HG02870 (cell line): ENCODE results near the gene SYMPK.
"Not testable (repeated sequence)": the region's sequence is repeated elsewhere in the genome, so short reads cannot be mapped to it uniquely, and the experiment has no call there.

Experiments
- ATAC-seq: cut with Tn5 transposase; IDR thresholded peaks from one replicate; pipeline ENCODE4 v1.9.1; 2021; ENCODE audit warnings: mild to moderate bottlenecking, moderate library complexity; ENCODE audit not compliant: unreplicated experiment

The SYMPK gene

GRCh38 chr19:45870798-45871197 is 7.9 kb upstream of the SYMPK start:
- no peak for ATAC-seq

DNA sequence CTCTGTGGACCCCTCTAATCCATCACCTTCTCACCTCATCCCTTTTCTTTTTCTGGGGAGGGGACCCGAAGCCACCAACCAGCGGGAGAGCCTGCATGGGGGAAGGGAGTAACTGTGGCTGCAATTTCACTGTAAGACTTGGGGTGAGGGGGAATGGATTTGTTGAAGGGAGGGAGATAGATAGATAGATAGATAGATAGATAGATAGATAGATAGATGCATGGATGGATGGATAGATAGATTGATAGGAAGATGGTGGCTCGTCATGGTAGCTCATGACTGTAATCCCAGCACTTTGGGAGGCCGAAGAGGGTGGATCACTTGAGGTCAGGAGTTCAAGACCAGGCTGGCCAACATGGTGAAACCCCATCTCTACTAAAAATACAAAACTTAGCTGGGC is 4.3 kb upstream of the SYMPK start:
- ATAC-seq = not testable (repeated sequence)

GRCh38 chr19:45866400-45867176 is 3.6 kb upstream of the SYMPK start:
- ATAC-seq = no peak

- ATAC-seq = no peak
These were observed 2.5 kb upstream of the SYMPK start for GRCh38 chr19:45865269-45865948.

DNA sequence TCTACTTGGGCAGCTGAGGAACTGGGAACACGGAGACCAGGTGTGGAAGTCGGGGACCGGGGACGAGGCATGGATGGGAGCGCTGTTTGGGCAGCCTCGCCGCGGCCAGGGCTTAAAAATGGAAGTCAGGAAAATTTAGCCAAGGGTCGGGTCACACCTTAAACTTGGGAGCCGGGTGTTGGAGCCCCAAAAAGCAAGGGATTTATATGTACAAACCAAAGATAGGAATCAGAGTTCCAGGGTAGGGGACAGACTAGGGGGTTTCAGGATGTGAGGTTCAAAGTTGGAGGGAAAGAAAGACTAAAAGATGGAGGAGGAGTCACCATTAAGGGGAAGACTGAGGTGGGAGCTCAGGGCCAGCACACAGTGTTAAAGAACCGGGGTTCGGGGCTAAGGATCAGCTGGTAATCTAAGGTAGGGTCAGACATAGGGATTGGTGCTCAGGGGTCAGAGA is 1.7 kb upstream of the SYMPK start:
- ATAC-seq = no peak

GRCh38 chr19:45863840-45864628 is 1.1 kb upstream of the SYMPK start, which contains the start of gene FOXA3:
Gene FOXA3 (plus strand): TSS chr19:45864326. CDS start chr19:45864457, 131 bp downstream.
- no peak for ATAC-seq

DNA sequence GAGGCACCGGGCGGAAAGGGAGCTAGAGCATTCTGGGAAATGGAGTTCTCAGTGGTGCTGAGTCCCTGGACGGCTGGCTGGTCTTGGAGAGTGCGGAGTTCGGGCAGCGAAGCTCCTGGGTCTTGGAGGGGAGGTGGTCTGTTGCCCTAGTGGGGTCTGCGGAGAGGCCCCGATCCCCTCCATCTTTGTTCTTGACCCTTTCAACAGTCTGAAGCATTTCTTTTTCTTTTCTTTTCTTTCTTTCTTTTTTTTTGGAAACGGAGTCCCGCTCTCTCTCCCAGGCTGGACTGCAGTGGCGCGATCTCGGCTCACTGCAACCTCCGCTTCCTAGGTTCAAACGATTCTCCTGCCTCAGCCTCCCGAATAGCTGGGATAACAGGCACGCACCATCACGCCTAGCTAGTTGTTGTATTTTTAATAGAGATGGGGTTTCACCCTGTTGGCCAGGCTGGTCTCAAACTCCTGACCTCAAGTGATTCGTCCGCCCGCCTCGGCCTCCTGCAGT is 440 bp upstream of the SYMPK start:
- ATAC-seq = no peak

GRCh38 chr19:45862271-45862563 is 730 bp downstream of the SYMPK start:
- no peak for ATAC-seq

DNA sequence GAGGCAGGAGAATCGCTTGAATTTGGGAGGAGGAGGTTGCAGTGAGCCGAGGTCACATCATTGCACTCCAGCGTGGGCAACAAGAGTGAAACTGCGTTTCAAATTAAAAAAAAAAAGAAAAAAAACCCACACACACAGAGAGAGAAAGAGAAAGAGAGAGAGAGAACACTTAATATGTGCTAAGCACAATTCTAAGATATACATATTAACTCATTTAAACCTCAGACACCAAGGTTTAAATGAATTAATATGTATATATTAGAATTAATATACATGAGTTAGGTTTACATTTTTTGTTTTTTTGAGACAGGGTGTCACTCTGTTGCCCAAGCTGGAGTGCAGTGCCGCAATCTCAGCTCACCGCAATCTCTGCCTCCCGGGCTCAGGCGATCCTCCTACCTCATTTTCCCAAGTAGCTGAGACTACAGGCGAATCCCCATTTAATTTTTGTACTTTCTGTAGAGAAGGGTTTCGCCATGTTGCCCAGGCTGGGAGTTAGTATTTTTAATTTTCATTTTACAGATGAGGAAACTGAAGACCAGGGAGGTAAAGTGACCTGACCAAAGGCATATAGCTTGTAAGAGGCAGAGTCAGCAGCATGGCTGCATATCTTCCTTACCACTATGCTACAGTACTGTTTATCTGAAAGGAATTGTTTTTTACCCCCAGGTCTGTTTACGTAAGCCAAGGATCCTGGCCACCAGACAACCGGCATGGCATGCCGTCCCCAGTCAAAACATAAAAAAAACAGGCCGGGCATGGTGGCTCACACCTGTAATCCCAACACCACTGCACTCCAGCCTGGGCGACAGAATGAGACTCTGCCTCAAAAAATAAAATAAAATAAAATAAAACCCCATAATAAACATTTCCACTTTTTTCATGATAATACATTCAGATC is 2.3 kb downstream of the SYMPK start:
- no peak for ATAC-seq

DNA sequence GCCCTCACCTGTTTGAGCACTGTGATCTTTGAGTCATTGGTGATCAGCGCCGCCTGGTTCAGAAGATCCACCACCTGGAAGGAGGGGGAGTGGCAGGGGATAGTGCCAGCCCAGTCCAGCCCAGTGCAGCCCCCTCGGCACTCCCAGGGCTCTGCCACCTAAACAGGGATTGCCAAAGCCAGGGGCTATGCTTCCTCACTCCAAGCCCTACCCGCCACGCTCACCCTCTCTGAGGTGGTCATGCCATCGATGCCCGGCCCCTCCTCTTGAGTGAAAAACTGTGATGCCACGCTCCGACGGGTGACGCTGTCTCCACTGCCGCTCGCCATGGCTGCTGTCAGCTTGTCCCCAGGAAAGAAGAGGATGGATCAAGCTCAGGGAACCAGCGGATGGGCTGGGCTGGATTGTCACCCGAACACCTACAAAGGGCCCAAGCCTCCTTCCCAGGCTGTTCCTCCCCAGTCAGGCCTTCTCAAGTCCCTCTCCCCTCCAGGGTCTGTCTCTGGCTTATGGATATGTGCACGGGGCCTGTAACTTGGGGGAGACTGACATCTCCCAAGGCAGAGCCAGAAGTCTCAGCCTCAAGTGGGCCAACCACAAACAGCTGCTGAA is 8.7 kb downstream of the SYMPK start:
- ATAC-seq = no peak

GRCh38 chr19:45852983-45853382 is 10.0 kb downstream of the SYMPK start:
- ATAC-seq = no peak

- ATAC-seq = no peak
These were observed 10.7 kb downstream of the SYMPK start for GRCh38 chr19:45852145-45852750.

DNA sequence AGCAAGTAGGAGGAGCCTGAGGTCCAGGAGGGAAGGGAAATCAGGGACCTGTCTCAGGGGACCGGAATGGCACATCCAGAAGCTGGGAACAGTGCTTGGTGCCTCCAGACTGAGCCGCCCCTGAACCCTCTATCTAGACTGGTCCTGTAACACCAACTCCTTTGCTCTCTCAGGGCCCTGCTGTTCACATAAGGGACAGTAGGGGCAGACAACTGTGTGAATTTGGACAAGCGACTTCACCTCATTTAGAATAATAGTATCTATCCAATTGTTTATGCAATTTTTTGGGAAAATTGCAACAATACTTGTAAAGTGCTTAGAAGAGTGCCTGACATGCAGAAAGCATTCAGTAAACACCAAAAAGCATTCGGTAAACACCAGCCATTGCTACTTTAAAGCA is 14.0 kb downstream of the SYMPK start:
- ATAC-seq = no peak

- no peak for ATAC-seq
These were observed 15.3 kb downstream of the SYMPK start for GRCh38 chr19:45847663-45848062.

DNA sequence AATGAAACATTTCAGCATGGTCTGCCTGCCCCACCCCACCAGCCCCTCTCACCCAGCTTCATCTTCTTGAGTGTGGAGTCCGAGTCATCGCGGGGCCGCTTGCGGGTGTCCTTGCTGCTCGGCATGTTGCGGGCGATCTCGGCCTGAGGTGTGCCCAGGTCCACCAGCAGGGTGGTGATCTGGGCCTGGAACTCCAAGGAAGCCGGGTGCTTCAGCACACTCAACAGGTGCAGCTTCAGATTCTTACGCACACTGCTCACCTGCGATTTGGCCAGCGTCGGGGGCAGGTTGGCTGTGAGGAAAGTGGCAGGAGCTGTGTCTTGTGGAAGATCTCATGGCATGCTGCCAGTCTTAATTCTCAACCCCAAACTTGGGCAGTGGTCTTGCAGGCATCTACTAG is 20.7 kb downstream of the SYMPK start:
- no peak for ATAC-seq

DNA sequence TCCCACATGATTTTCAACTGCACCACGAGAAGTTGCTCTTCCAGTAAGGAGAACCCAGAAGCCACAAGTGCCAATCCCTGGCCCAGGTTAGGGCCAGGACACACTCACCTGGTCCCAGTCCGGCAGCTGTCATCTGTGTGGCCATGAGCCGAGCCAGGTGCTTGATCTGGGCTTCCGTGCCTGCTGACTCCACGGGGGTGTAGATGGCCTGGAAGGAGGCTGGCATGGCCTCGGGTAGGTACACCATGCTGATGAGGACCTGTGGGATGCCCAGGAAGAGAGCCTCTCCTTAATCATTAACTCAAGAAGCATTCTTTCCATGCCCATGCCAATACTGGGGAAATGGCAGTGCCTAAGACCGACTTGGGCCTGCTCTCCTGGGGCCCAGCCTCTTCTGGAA is 28.0 kb downstream of the SYMPK start:
- no peak for ATAC-seq

- ATAC-seq = no peak
These were observed 34.0 kb downstream of the SYMPK start for GRCh38 chr19:45828945-45829344.

GRCh38 chr19:45828523-45828922 is 34.4 kb downstream of the SYMPK start:
- ATAC-seq = no peak

DNA sequence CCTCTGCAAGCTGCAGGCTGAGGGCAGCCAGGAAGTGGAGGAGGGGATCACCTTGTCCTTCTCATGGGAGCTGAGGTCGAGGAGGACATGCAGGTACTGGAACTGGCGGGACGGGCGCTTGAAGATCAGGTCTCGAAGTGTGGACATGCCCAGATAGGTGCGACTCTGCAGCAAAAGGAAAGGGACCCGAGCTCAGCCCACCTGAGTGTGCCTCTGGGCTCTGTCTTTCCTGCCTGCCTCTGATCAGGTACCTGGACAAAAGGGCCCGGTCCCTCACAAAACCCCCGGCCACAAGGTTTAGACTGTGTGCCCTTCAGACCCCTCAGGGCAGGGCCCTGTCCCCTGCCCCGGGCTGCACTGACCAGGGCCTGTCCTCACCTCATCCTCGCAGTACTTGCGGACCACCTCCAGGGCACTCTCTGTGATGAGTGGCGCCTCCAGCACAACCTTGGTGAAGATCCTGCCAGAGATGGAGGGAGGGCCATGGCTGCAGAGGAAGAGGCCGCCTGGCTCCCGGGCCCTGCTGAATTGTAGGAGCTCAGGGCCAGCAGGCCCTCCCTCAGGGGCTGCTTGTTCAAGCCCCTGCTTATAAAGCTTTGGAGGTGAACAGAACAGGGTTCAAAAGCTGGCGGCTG is 35.4 kb downstream of the SYMPK start:
- ATAC-seq = no peak
